Measurements from ENCODE around the gene PIK3C2A. TPM values are rescaled to one million over a fixed set of nuclear protein-coding genes. Genes with fewer than 3 reads are reported as not detected.

PIK3C2A gene
- polyA plus RNA-seq, 1 donor (not counting 4 experiments of a cell fraction or from before 2014, with no cell fraction given), result 44.7 TPM

DNA sequence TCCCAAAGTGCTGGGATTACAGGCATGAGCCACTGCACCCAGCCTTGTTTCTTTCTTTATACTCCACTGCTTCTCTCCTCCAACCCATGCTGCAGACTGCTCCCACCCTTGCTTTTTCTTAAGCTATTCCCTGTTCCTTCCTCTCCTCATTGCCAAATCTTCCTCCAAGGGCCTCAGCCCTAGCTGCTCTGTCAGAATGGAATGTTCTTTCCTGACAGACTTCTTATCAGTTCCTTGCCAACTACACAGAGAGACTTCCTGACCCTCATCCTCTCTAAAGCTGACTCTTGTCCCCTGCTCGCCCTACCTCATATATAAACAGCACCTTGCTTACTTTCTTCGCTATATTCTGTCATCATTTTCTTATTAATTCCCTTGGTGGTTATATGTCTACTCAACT lies 16.9 kb upstream of the PIK3C2A start:
- no peaks in the 10 kb centered on the region for H3K4me1 ChIP-seq (ENCODE audit: control insufficient read depth, extremely low read depth, insufficient read depth, low read length)
- no peaks in the 10 kb centered on the region for H3K27me3 ChIP-seq (ENCODE audit: control insufficient read depth, extremely low read depth, insufficient read depth, low read length)
- H3K36me3 ChIP-seq (ENCODE audit: control insufficient read depth in 2 of 2, extremely low read depth in 1 of 2, insufficient read depth in 2 of 2, low read length in 2 of 2), result no peaks in the 10 kb centered on the region
- H3K4me3 ChIP-seq (ENCODE audit: control insufficient read depth in 2 of 3, extremely low read depth in 1 of 3, insufficient read depth in 2 of 3, low read depth in 1 of 3, low read length in 3 of 3), result no peak overlapping the region
- no peaks in the 10 kb centered on the region for H3K9me1 ChIP-seq (ENCODE audit: control insufficient read depth, extremely low read depth, insufficient read depth, low read length)
- FAIRE-seq (no peak), DNase-seq (ENCODE audit: low read depth, low spot score) (no peak)
- TF ChIP-seq EZH2 (IDR thresholded peaks at IDR 0.05; ENCODE audit: low read length), result no peak
- TF ChIP-seq, protein P1, sequence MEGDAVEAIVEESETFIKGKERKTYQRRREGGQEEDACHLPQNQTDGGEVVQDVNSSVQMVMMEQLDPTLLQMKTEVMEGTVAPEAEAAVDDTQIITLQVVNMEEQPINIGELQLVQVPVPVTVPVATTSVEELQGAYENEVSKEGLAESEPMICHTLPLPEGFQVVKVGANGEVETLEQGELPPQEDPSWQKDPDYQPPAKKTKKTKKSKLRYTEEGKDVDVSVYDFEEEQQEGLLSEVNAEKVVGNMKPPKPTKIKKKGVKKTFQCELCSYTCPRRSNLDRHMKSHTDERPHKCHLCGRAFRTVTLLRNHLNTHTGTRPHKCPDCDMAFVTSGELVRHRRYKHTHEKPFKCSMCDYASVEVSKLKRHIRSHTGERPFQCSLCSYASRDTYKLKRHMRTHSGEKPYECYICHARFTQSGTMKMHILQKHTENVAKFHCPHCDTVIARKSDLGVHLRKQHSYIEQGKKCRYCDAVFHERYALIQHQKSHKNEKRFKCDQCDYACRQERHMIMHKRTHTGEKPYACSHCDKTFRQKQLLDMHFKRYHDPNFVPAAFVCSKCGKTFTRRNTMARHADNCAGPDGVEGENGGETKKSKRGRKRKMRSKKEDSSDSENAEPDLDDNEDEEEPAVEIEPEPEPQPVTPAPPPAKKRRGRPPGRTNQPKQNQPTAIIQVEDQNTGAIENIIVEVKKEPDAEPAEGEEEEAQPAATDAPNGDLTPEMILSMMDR (optimal IDR thresholded peaks at IDR 0.05 in 1 of 3, IDR thresholded peaks at IDR 0.05 in 1 of 3, conservative IDR thresholded peaks at IDR 0.05 in 1 of 3; ENCODE audit: extremely low read depth in 1 of 3, insufficient read depth in 2 of 3, low read length in 3 of 3), result no peak
- H3K9ac ChIP-seq (ENCODE audit: control insufficient read depth, extremely low read depth, insufficient read depth, low read length), result no peak overlapping the region
- no peaks in the 10 kb centered on the region for H3K9me3 ChIP-seq (ENCODE audit: control insufficient read depth, low read depth, low read length)
- H4K20me1 ChIP-seq (ENCODE audit: control insufficient read depth, extremely low read depth, insufficient read depth, low read length), result no peaks in the 10 kb centered on the region
- no peak overlapping the region for H3K4me2 ChIP-seq (ENCODE audit: control insufficient read depth, extremely low read depth, insufficient read depth, low read depth, low read length)
- H3K27ac ChIP-seq (ENCODE audit: control insufficient read depth, insufficient read depth, low read length), result no peak overlapping the region
- dilution Hi-C loops (cut with MboI; ENCODE audit: extremely low pct_ligation_motif_present, low sequenced_read_pairs), result no loop called here
- H3K79me2 ChIP-seq (ENCODE audit: control insufficient read depth, insufficient read depth, low read length), result no peaks in the 10 kb centered on the region
- H2AFZ ChIP-seq (ENCODE audit: control insufficient read depth, low read length), result no peak overlapping the region

DNA sequence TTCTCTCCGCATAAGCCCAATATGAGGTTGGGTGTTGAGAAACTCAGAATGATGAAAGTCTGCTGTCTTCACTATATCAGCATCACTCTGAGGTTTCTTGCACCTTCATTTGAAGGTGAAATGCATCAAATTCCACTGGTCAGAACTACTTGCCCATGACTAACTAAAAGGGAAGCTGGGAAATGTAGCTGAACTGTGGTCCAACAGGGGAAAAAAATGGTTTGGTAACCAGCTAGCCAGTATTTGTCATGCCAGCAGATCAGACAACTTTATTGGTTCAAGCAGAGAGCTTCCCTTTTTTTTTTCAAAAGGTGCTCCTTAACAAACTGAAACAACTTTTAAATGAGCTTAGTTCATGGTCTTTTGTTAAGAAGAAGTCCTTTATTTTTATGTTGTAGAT lies 14.2 kb upstream of the PIK3C2A start:
- H3K9me1 ChIP-seq (ENCODE audit: control insufficient read depth, extremely low read depth, insufficient read depth, low read length), result no peaks in the 10 kb centered on the region
- H3K9me3 ChIP-seq (ENCODE audit: control insufficient read depth, low read depth, low read length), result no peaks in the 10 kb centered on the region
- H3K36me3 ChIP-seq (ENCODE audit: control insufficient read depth in 2 of 2, extremely low read depth in 1 of 2, insufficient read depth in 2 of 2, low read length in 2 of 2), result no peaks in the 10 kb centered on the region
- H3K4me3 ChIP-seq (ENCODE audit: control insufficient read depth in 2 of 3, extremely low read depth in 1 of 3, insufficient read depth in 2 of 3, low read depth in 1 of 3, low read length in 3 of 3), result no peak overlapping the region
- H4K20me1 ChIP-seq (ENCODE audit: control insufficient read depth, extremely low read depth, insufficient read depth, low read length), result no peaks in the 10 kb centered on the region
- dilution Hi-C loops (cut with MboI; ENCODE audit: extremely low pct_ligation_motif_present, low sequenced_read_pairs), result no loop called here
- H2AFZ ChIP-seq (ENCODE audit: control insufficient read depth, low read length), result no peak overlapping the region
- no peak for TF ChIP-seq EZH2 (IDR thresholded peaks at IDR 0.05; ENCODE audit: low read length)
- TF ChIP-seq, protein P1 (optimal IDR thresholded peaks at IDR 0.05 in 1 of 3, IDR thresholded peaks at IDR 0.05 in 1 of 3, conservative IDR thresholded peaks at IDR 0.05 in 1 of 3; ENCODE audit: extremely low read depth in 1 of 3, insufficient read depth in 2 of 3, low read length in 3 of 3), result no peak
- no peak overlapping the region for H3K9ac ChIP-seq (ENCODE audit: control insufficient read depth, extremely low read depth, insufficient read depth, low read length)
- no peaks in the 10 kb centered on the region for H3K27me3 ChIP-seq (ENCODE audit: control insufficient read depth, extremely low read depth, insufficient read depth, low read length)
- H3K27ac ChIP-seq (ENCODE audit: control insufficient read depth, insufficient read depth, low read length), result no peak overlapping the region
- no peak overlapping the region for H3K4me2 ChIP-seq (ENCODE audit: control insufficient read depth, extremely low read depth, insufficient read depth, low read depth, low read length)
- DNase-seq (ENCODE audit: low read depth, low spot score), result no peak
- H3K4me1 ChIP-seq (ENCODE audit: control insufficient read depth, extremely low read depth, insufficient read depth, low read length), result peaks cover 4% of the 10 kb centered on the region
- H3K79me2 ChIP-seq (ENCODE audit: control insufficient read depth, insufficient read depth, low read length), result no peaks in the 10 kb centered on the region
- FAIRE-seq, result no peak

Measured in keratinocyte (primary cell).